ENCODE data around the gene OR1E2. TPM values are rescaled to one million over a fixed set of nuclear protein-coding genes. Genes with fewer than 3 reads are reported as not detected.

The OR1E2 gene
- total RNA-seq, 1 experiment from 2014 or later: not detected

GRCh38 chr17:3385869-3386816 is 47.5 kb downstream of the OR1E2 start, which contains the start of gene OR3A2:
Gene OR3A2, minus strand, starts transcription at chr17:3386308.
- intact Hi-C loops (cut with micrococcal nuclease; ENCODE audit: unreplicated experiment): no loop called here
- DNase-seq: no peak
- H3F3A ChIP-seq (ENCODE audit: insufficient read depth, low read depth): no peaks in the 10 kb centered on the region
- no peaks in the 10 kb centered on the region for H3K79me2 ChIP-seq (ENCODE audit: low read depth)
- ChIA-PET POLR2A (ENCODE audit: unreplicated experiment) (interaction anchor here (0.6 kb wide), 1 partner anchor 22 kb away, joined by 3 read pairs; no protein-coding TSS in a partner anchor), CTCF (no interaction called here)
- no TSS peak for BruUV-seq (replicated peaks)
- TF ChIP-seq EZH2 (IDR thresholded peaks at IDR 0.05; ENCODE audit: low read depth) (no peak), CTCF (conservative IDR thresholded peaks at IDR 0.05) (no peak)
- H3K4me2 ChIP-seq: no peak within 1 kb of the TSS
- no peaks in the 10 kb centered on the region; the same call in 1 of the 2 replicates for H4K20me1 ChIP-seq (ENCODE audit: insufficient read depth)
- H3K4me1 ChIP-seq (replicated peaks; ENCODE audit: insufficient read depth): no peaks in the 10 kb centered on the region
- peaks cover 37% of the 10 kb centered on the region for H3K27me3 ChIP-seq (ENCODE audit: insufficient read depth, low read depth)
- H3K9me2 ChIP-seq (ENCODE audit: insufficient read depth): no peaks in the 10 kb centered on the region
- no peak within 1 kb of the TSS for H2AFZ ChIP-seq
- H3K4me3 ChIP-seq: no peak within 1 kb of the TSS
- no peaks in the 10 kb centered on the region for H3K36me3 ChIP-seq (ENCODE audit: low read depth)
- H3K27ac ChIP-seq: no peak within 1 kb of the TSS
- H3K9me3 ChIP-seq (ENCODE audit: insufficient read depth, low read depth): no peaks in the 10 kb centered on the region

Other genes starting within 250 kb of the OR1E2 start
- gene OR1A2, start 236.3 kb downstream of the OR1E2 start, total RNA-seq (2021): not detected in 2 replicates
- not detected in 2 replicates for gene OR1A1, start 226.2 kb downstream of the OR1E2 start, total RNA-seq (2021)
- gene OR3A1, start 135.5 kb downstream of the OR1E2 start, total RNA-seq (2021): not detected in 2 replicates
- not detected in 2 replicates for gene OR3A2, start 47.5 kb downstream of the OR1E2 start, total RNA-seq (2021)
- gene OR1E1, start 35.4 kb downstream of the OR1E2 start, total RNA-seq (2021): not detected in 2 replicates
- gene OR3A3, start 22.5 kb downstream of the OR1E2 start, total RNA-seq (2021): not detected in 2 replicates
- not detected in 2 replicates for gene SPATA22, start 38.0 kb upstream of the OR1E2 start, total RNA-seq (2021)
- not detected in 2 replicates for gene ASPA, start 42.2 kb upstream of the OR1E2 start, total RNA-seq (2021)
- gene TRPV3, start 124.0 kb upstream of the OR1E2 start, total RNA-seq (2021): 1.5 and 1.9 TPM in 2 replicates
- gene TRPV1, start 175.6 kb upstream of the OR1E2 start, total RNA-seq (2021): 7.8 TPM in 2 replicates
- gene SHPK, start 202.4 kb upstream of the OR1E2 start, total RNA-seq (2021): 19.8 and 21.4 TPM in 2 replicates
- 12.5 and 20.0 TPM in 2 replicates for gene CTNS, start 202.9 kb upstream of the OR1E2 start, total RNA-seq (2021)
- 147 and 168 TPM in 2 replicates for gene TAX1BP3, start 234.7 kb upstream of the OR1E2 start, total RNA-seq (2021)
- 89.6 and 89.9 TPM in 2 replicates for gene EMC6, start 235.0 kb upstream of the OR1E2 start, total RNA-seq (2021)